Ureter (tissue), 1 donor: ENCODE measurements around the gene KRT15. TPM values are rescaled to one million over a fixed set of nuclear protein-coding genes. Genes with fewer than 3 reads are reported as not detected.

Source experiments
- DNase-seq: peaks from one replicate; pipeline ENCODE4 v3.0.0-alpha.2; 2020; ENCODE audit warnings: low spot score
- total RNA-seq: library from RNA; stranded (reverse); gene quantifications from one replicate; pipeline ENCODE4 v1.2.4, GENCODE V29; 2023
- donor health status: DM: yes; HTN: yes; CAD: no.

KRT15 gene
- total RNA-seq, 1 donor from 2014 or later: 147 TPM

DNA sequence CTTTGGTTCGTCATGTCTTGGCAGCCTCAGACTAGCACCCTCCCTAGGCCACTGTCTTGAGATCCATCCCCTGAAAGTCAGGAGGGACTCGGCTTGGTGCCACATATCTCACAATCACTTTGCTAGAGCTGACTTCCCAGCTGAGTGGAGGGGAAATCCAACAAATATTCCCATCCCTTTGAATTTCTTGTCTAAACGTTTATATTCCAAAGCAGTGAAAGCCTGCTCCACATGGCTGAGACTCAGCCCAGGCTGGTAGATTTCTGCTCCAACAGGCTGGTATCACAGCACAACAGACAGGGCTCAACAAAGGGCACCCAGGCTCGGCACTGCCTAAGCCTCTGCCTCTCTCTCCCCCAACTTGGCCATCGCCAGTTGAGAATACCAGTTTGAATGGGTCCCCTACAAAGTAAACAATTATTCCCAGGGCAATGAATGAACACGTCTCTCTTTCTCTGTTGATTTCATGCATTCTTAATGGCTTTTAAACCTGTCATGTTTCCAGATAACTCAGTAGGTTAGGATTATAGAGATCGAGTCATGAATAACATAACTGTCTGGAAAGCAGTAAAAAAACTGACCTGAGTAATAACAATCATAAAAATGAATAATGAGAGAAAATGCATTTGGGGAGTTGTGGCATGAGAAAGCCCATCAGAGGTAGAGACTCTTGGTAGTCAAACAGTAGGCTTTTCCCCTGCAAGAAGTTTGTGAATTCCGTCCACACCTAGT is 14.3 kb downstream of the KRT15 start:
- DNase-seq: no peak

- no peak for DNase-seq
Measured at GRCh38 chr17:41503202-41503601, 15.5 kb downstream of the KRT15 start.

DNA sequence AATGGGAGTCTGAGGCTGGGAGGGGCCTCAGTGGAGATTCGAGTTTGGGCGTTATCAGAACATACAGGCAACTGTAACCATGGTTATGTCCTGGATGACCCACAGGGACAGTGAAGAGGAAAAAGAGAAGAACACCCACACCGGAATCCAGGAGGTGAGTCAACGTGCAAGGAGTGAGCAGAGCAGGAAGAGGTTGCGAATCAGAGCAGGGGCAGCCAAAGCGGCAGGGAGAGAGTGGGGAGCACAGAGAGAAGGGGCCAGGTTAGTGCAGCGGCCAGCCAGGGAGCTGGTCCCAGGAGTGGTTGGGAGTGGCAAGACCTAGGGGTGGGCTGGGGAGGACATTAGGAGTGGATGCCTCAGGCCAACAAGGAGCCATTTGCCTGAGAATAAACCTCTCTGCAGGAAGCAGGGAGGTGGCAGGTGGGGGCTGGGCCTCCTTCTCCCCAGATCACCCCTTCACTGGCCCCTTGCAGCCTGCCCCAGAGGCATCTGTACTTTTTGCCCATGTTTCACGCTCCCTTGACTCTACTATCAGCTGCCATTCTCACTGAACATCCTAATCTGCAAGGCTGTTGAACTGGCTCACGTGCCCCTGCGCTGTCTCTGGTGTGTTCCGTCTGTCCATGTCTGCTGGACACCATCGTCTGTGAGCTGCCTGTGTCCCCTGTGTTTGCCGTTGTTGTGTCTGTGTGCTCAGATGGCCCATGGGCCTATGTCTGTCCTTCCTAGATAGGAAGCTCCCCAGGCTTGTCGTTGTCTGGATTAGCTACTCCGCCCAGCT is 18.4 kb downstream of the KRT15 start:
- DNase-seq: peak; percentile 76

DNA sequence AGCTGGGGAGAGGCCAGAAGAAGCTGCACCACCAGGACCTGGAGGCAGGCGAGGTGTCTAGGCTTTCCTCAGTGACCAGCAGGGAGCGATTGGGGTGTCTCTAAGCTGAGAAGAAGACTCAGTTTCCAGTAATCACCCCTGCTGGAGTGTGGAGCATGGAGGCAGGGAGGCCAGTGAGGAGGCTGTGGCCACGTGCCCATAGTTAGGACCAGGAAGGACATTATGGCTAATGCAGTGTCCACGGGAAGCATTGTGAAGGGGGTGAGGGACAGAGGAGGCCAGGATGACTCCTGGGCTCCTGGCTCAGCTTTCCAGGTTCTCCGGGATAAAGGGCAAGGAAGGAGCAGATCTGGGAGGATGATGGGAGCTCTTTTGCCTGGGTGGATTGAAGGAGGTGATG is 19.0 kb downstream of the KRT15 start:
- no peak for DNase-seq

GRCh38 chr17:41498276-41498675 is 20.4 kb downstream of the KRT15 start:
- no peak for DNase-seq

- DNase-seq: peak; percentile 86
Measured at GRCh38 chr17:41496803-41497484, 21.7 kb downstream of the KRT15 start.

DNA sequence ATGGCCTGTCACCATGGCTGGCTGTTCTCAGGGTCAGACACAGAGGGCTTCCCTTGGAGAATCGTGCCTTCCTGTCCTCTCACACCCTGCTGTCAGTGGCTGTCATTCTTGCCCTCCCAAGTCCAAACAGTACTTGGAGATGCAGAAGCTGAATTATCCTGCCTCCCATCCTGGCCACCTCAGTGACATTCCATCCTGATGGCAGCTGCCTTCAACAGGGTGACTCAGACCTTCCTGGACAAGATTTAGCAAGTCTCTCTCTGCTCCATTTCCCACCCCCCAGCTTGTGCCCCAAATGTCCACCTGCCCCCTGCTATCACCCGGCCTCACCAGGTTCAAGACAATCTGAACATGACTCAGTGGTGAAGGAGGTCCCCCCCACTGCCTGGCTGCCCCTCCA is 24.2 kb downstream of the KRT15 start:
- DNase-seq: no peak

GRCh38 chr17:41492771-41493170 is 25.9 kb downstream of the KRT15 start:
- DNase-seq: no peak

GRCh38 chr17:41492351-41492750 is 26.3 kb downstream of the KRT15 start:
- DNase-seq: no peak

DNA sequence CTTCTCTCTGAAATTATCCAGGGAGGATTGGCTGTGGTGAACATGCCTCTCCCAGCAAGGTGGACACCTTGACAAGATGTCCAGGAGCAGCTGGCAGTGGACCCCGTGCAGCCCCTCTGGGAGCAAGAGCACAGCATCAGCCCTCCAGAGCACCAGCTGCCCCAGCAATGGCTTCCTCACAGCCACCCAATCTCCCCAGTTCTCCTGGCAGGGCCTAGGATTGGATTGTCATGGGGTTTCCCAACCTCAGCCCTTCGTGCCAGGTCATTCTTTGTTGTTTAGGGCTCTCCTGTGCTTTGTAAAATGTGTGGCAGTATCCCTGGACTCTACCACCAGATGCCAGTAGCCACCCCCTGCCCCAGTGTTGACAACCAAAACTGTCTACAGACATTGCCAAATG is 27.2 kb downstream of the KRT15 start:
- DNase-seq: no peak

GRCh38 chr17:41490000-41490990 is 28.4 kb downstream of the KRT15 start:
- no peak for DNase-seq

DNA sequence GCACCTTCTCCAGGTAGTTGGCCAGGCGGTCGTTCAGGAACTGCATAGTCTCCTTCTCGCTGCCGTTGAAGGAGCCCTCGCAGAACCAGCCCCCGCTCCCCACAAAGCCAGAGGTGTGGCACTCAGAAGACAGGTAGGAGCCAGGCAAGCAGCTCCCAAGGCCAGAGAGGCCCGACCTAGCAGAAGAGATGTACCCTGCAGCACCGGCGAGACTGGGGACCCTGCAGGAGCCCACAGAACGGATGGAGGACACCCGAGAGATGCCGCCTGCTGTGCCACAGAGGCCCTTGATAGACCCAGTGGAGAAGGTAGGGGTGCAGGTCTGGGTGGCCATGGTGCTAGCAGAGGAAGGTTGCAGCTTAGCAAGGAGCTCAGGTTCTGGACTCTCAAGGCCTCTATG is 29.2 kb downstream of the KRT15 start, which contains the start of gene KRT36:
Gene KRT36 (minus strand): TSS at position 380 of the 400 bp plus-strand sequence. CDS start 46 bp downstream, at position 334.
- no peak for DNase-seq

GRCh38 chr17:41486809-41487530 is 31.7 kb downstream of the KRT15 start:
- no peak for DNase-seq

- DNase-seq: no peak
Measured at GRCh38 chr17:41486316-41486715, 32.4 kb downstream of the KRT15 start.

DNA sequence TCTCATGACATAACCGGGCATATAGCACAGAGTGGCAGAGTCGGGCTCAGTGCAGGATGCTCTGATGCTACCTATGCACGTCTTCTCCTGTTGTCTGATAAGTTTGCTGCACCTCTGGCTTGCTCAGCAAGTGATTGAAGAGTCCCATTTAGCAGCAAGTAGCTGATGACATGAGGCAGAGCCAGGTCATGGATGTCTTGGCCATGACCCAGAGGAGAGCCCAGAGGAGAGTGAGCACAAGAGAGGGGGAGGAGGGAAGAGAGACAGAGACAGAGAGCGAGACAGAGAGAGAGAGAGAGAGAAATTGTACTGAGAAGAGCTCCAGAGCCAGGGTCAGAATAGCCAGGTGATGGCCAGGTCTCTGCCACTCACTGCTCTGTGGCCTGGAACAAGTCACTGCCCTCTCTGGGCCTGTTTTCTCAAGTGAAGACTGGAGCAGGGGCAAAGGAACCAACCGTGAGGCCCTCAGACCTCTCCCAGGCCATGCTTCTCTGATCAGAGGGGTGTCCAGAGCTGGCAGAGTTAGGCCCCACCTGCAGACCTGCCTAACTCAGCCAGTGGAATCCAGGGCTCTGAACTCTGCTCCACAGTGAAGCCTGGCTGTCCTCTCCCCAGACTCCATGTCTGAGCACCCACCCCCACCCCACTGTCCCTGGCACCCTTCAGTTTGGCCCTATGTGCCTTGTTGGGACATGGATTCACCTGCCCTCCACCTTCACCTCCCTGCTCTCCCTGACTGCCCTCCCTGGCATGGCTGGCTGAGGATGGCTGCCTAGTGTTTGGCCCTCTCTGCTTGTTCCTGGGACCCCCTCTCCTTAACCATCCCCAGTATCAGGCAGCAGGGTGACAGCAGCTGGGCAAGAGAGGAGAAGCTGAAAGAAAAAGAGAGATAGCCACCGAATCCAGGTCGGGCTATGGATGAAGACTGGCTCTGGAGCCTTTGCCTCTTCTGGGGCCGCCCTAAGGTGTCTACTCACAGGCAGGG is 33.5 kb downstream of the KRT15 start:
- DNase-seq: no peak

DNA sequence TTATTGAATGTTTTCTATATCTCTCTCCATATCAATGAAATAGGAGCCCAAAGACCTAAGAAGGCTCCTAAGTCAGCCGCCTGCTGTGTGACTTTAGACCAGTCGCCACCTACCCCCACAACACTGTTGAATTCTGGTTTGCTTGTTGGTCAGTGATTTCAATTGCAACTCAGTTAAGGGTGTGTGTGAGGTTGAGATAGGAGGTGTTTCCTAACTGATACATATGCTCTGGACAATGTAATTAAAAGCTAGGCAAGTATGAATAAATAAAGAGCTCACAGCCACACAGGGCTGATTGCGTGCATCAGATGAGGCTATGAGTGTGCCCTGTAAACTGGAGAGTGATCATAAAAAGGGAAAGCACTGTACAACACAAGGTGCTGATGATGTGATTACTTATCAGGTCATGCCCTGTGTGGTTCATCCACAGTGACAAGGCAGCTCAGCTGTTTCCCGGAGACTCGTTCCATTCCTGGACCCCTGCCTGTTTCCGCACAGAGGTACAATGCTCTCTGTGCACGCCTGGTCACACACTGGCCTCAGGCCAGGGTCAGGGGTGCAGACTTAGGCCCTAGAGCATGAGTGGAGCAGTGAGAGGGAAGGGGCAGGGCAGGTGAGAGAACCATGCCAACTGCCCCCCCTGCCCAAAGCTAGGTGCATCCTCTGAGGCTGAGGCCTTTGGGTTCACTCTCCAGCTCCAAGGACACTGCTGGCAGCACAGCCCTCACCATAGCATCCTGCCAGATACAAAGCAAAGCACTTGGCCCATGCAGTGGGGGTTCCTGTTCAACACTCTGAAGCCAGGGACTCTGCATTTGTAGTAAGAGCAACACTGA is 34.5 kb downstream of the KRT15 start:
- DNase-seq: no peak

DNA sequence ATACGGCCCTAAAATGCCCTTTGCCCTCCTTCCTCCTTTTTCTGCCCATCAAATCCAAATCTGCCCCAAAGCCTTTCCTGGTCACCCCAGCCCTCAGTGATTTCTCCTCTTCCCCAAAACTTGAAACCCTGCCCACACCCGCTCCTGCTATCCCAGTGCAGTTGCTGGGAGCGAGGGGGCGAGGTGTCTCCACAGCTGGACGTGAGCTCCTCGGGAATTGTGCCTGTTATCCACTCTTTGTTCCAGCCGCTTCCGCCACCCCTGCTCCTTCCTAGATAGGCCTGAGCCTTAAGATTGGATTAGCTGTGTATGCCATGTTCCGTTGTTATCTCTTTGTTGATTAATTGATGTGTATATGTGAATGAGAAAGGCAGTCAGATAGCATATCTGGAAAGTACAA is 35.2 kb downstream of the KRT15 start:
- no peak for DNase-seq

DNA sequence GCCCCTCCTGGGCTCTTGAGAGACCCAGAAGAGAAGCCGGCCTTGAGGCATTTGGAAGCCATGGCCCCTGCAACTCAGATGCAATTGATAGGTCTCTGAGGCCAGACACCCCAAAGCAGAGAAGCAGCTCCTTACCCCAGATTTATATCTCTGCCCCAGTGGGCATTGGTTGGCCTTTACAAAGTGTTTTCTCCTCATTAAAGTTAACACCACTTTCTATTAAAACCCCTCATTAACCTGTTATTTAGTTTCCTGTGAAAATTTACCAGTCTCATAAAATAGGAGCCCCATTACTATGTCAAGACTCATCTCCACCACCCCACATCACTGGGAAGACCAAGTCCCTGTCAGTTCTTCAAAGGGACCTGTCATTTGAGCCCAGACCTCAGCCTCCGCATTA is 37.7 kb downstream of the KRT15 start, which contains the start of gene KRT35:
Gene KRT35 (minus strand): TSS at position 116 of the 400 bp plus-strand sequence. CDS start 54 bp downstream, at position 62.
- DNase-seq: no peak
